Hepatocyte (in vitro differentiated cells): Measurements from ENCODE around the gene PRDM16. TPM values are rescaled to one million over a fixed set of nuclear protein-coding genes. Genes with fewer than 3 reads are reported as not detected.

Experiments used
- DNase-seq: peaks from one replicate; pipeline ENCODE4 v3.0.0-alpha.2; 2016; ENCODE audit warnings: low spot score
- H2AFZ ChIP-seq: fragments of 200-600 bp; sonication (generic); 2 replicates; pipeline ENCODE4 v1.6.0; 2016; ENCODE audit warnings: antibody characterized with exemption, mild to moderate bottlenecking
- H3K27ac ChIP-seq: fragments of 200-600 bp; sonication (generic); 2 replicates; pipeline ENCODE4 v1.5.1; 2016; ENCODE audit warnings: mild to moderate bottlenecking
- H3K27me3 ChIP-seq: fragments of 200-600 bp; sonication (generic); 2 replicates; pipeline ENCODE4 v1.6.1; 2016
- H3K36me3 ChIP-seq: fragments of 200-600 bp; sonication (generic); replicated peaks from 2 replicates; pipeline ENCODE4 v1.5.1; 2016; ENCODE audit warnings: low read depth; ENCODE audit not compliant: insufficient read depth
- H3K4me1 ChIP-seq: fragments of 200-600 bp; sonication (generic); 2 replicates; pipeline ENCODE4 v1.5.1; 2016; ENCODE audit warnings: mild to moderate bottlenecking, moderate library complexity; ENCODE audit not compliant: insufficient read depth
- H3K4me2 ChIP-seq: fragments of 200-600 bp; sonication (generic); 2 replicates; pipeline ENCODE4 v1.6.0; 2016
- H3K4me3 ChIP-seq: fragments of 200-600 bp; sonication (generic); 2 replicates; pipeline ENCODE4 v1.5.1; 2016; ENCODE audit warnings: mild to moderate bottlenecking
- H3K79me2 ChIP-seq: fragments of 200-600 bp; sonication (generic); 2 replicates; pipeline ENCODE4 v1.6.0; 2017; ENCODE audit warnings: mild to moderate bottlenecking
- H3K9me2 ChIP-seq: fragments of 200-600 bp; sonication (generic); replicated peaks from 2 replicates; pipeline ENCODE4 v1.6.0; 2017; ENCODE audit warnings: mild to moderate bottlenecking; ENCODE audit not compliant: insufficient read depth
- H3K9me3 ChIP-seq: fragments of 200-600 bp; sonication (generic); 2 replicates; pipeline ENCODE4 v1.5.1; 2016; ENCODE audit warnings: low read depth, mild to moderate bottlenecking
- H4K20me1 ChIP-seq: fragments of 200-600 bp; sonication (generic); 2 replicates; pipeline ENCODE4 v1.6.0; 2016; ENCODE audit warnings: mild to moderate bottlenecking; ENCODE audit not compliant: insufficient read depth, poor library complexity, severe bottlenecking
- EZH2 ChIP-seq: fragments of 200-600 bp; sonication (generic); IDR thresholded peaks from 2 replicates; pipeline ENCODE4 v1.6.1; 2016; ENCODE audit warnings: antibody characterized with exemption, mild to moderate bottlenecking, borderline replicate concordance
- EZH2phosphoT487 ChIP-seq: fragments of 200-600 bp; sonication (generic); IDR thresholded peaks from one replicate; pipeline ENCODE4 v1.6.1; 2018; ENCODE audit warnings: antibody characterized with exemption, mild to moderate bottlenecking, low read depth, moderate library complexity; ENCODE audit not compliant: unreplicated experiment, severe bottlenecking
- WGBS: methylation state at CpG from one replicate; pipeline ENCODE4 v1.1.6; 2016; ENCODE audit warnings: low lambda C conversion rate; ENCODE audit errors: missing lambda C conversion rate; 5-methylcytosine and 5-hydroxymethylcytosine counted together
- polyA plus RNA-seq: library from polyadenylated mRNA; unstranded; fragments of >200 nt; fragmentation: Nextera tagmentation; extraction: Ambion mirVana; gene quantifications from 2 replicates; pipeline ENCODE4 v1.2.1, GENCODE V29; 2016
- total RNA-seq: library from RNA; depleted of rRNA; stranded (reverse); fragments of >200 nt; gene quantifications from 2 replicates; pipeline ENCODE4 v1.2.3, GENCODE V29; 2014
- TF ChIP-seq, protein P1 (sequence below): fragments of 200-600 bp; sonication (generic); IDR thresholded peaks from 2 replicates; pipeline ENCODE4 v1.5.1; 2016; ENCODE audit warnings: antibody characterized with exemption, mild to moderate bottlenecking; ENCODE audit not compliant: poor library complexity

Gene PRDM16
- total and polyA plus RNA-seq, 2 experiments from 2014 or later: 8.1 to 9.9 TPM

DNA sequence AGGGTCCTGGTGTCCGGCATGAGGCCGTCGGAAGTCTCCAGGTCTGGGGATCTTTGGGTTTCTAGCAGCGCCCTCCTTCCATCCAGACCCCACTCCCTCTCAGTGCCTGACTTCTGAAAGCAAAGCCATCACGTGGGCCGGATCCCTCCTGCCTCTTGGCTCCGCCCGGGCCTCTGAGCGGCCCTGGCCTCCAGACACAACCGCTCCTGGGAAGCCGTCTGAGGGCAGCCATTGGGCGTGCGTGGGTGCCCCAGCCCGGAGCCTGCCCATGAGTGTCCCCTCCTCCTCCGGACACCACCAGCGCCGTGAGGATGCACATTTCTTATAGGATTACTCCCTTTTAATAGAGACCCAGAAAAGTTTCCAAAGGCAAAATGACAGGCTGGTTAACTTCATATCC is 248.5 kb downstream of the PRDM16 start:
- WGBS: 89% methylated on average over 17 of the region's 17 CpGs
- peaks cover 37% of the 10 kb centered on the region for H3K4me1 ChIP-seq

DNA sequence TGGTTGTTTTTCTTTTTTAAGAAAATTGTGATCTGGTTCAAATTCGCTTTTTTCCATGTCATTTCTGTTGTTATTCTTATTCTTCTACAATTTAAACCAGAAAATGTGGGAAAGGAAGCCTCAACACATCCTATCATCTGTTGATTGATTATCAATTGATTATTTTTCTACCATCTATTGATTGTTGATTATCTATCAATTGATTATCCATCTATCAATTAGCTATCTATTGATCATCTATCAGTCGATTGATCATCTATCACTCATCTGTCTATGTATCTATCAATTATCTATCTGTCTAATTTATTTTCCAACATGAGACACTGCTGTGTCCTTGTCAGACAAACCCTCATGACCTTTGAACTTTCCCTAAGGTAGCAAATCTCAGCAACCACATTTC is 249.3 kb downstream of the PRDM16 start:
- TF ChIP-seq, protein P1, sequence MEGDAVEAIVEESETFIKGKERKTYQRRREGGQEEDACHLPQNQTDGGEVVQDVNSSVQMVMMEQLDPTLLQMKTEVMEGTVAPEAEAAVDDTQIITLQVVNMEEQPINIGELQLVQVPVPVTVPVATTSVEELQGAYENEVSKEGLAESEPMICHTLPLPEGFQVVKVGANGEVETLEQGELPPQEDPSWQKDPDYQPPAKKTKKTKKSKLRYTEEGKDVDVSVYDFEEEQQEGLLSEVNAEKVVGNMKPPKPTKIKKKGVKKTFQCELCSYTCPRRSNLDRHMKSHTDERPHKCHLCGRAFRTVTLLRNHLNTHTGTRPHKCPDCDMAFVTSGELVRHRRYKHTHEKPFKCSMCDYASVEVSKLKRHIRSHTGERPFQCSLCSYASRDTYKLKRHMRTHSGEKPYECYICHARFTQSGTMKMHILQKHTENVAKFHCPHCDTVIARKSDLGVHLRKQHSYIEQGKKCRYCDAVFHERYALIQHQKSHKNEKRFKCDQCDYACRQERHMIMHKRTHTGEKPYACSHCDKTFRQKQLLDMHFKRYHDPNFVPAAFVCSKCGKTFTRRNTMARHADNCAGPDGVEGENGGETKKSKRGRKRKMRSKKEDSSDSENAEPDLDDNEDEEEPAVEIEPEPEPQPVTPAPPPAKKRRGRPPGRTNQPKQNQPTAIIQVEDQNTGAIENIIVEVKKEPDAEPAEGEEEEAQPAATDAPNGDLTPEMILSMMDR: no peak
- TF ChIP-seq EZH2phosphoT487: no peak
- TF ChIP-seq EZH2: no peak
- no peak for DNase-seq
- H3K27ac ChIP-seq: no peak overlapping the region
- 94% methylated on average over 2 of the region's 2 CpGs for WGBS
- no peak overlapping the region for H3K4me3 ChIP-seq
- H4K20me1 ChIP-seq: no peaks in the 10 kb centered on the region
- H3K79me2 ChIP-seq: peaks cover 7% of the 10 kb centered on the region
- H3K4me1 ChIP-seq: peaks cover 45% of the 10 kb centered on the region
- no peaks in the 10 kb centered on the region for H3K36me3 ChIP-seq
- no peak overlapping the region for H2AFZ ChIP-seq
- H3K4me2 ChIP-seq: no peak overlapping the region
- no peaks in the 10 kb centered on the region for H3K9me2 ChIP-seq
- no peaks in the 10 kb centered on the region for H3K9me3 ChIP-seq
- peaks cover 4% of the 10 kb centered on the region for H3K27me3 ChIP-seq

More for the DNA sequence above, 248.5 kb downstream of the PRDM16 start:
- Histone ChIP-seq H3K9me3 (no peaks in the 10 kb centered on the region), H3K9me2 (no peaks in the 10 kb centered on the region), H3K4me3 (no peak overlapping the region), H4K20me1 (no peaks in the 10 kb centered on the region), H3K27me3 (peaks cover 4% of the 10 kb centered on the region), H3K27ac (no peak overlapping the region), H3K36me3 (no peaks in the 10 kb centered on the region), H2AFZ (no peak overlapping the region), H3K4me2 (no peak overlapping the region), H3K79me2 (peaks cover 7% of the 10 kb centered on the region)
- DNase-seq: no peak
- no peak for TF ChIP-seq EZH2phosphoT487
- TF ChIP-seq, protein P1: no peak
- TF ChIP-seq EZH2: no peak

DNA sequence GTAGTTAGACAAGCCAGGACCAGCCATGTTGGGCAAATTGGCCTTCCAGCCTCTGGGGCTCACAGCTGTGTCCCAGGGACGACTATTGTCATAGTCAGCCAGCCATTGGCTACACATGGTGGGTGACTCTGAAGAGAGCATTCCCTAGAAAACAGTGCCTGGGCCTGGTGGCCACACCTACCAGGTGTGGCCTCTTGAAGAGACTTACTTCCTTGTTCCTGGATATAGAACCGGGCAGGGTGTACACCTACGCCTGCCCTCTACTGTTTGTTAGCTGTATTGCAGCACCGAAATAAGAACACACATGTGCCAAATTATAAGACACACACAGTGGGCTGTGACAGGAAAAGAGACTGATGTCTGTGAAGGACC is 250.9 kb downstream of the PRDM16 start:
- peaks cover 4% of the 10 kb centered on the region for H3K27me3 ChIP-seq
- H3K79me2 ChIP-seq: peaks cover 7% of the 10 kb centered on the region
- WGBS: 31% methylated on average over 4 of the region's 4 CpGs
- peak overlapping the region; percentile 25 for H3K4me2 ChIP-seq
- H3K9me3 ChIP-seq: no peaks in the 10 kb centered on the region
- H3K4me3 ChIP-seq: no peak overlapping the region
- H2AFZ ChIP-seq: no peak overlapping the region
- H3K36me3 ChIP-seq: no peaks in the 10 kb centered on the region
- peaks cover 38% of the 10 kb centered on the region for H3K4me1 ChIP-seq
- peak overlapping the region; percentile 90 for H3K27ac ChIP-seq
- TF ChIP-seq EZH2phosphoT487 (no peak), EZH2 (no peak)
- TF ChIP-seq, protein P1: peak; percentile 72
- H4K20me1 ChIP-seq: no peaks in the 10 kb centered on the region
- DNase-seq: peak; percentile 85
- no peaks in the 10 kb centered on the region for H3K9me2 ChIP-seq
